Activated CD4-positive, alpha-beta T cell treated with anti-CD3 and anti-CD28 coated beads, Interleukin-2, amount 50 U/mL, for 16 hours (primary cell): Measurements from ENCODE around the gene ZNF521.

Experiments used
- DNase-seq: peaks from one replicate; pipeline ENCODE4 v3.0.0-alpha.2; 2020

ZNF521 gene

GRCh38 chr18:25111377-25112288 is 240.3 kb downstream of the ZNF521 start:
- DNase-seq = no peak

- DNase-seq = no peak
Measured at GRCh38 chr18:25109484-25109883, 242.5 kb downstream of the ZNF521 start.

- no peak for DNase-seq
Measured at GRCh38 chr18:25103468-25104155, 248.4 kb downstream of the ZNF521 start.

- no peak for DNase-seq
Measured at GRCh38 chr18:25102662-25103061, 249.3 kb downstream of the ZNF521 start.

- DNase-seq = no peak
Measured at GRCh38 chr18:25100418-25100817, 251.5 kb downstream of the ZNF521 start.

- DNase-seq = no peak
Measured at GRCh38 chr18:25099895-25100294, 252.1 kb downstream of the ZNF521 start.

GRCh38 chr18:25097569-25098056 is 254.4 kb downstream of the ZNF521 start:
- DNase-seq = no peak

- DNase-seq = no peak
Measured at GRCh38 chr18:25097057-25097456, 254.9 kb downstream of the ZNF521 start.

- no peak for DNase-seq
Measured at GRCh38 chr18:25093141-25093540, 258.8 kb downstream of the ZNF521 start.

DNA sequence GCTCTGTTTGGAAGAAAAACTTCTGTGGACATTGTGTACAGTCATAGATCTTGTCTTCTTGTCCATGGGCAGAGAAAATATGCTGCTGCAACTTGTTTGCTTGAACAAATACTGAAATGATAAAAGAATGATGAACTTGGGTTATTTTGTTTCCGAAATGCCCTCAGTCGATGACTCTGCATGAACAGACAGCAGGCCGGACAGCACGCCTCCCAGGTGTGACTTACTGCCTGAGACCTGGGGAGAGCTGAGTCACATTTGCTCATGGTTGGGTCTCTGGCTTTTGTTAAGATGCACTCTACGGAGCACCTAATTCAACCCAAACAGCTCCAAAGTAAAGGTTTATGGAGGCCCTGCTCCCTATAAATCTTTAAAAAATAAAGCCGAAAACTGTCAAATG is 262.5 kb downstream of the ZNF521 start:
- no peak for DNase-seq

GRCh38 chr18:25086876-25087275 is 265.1 kb downstream of the ZNF521 start:
- DNase-seq = no peak

GRCh38 chr18:25081001-25081400 is 271.0 kb downstream of the ZNF521 start:
- DNase-seq = no peak

- no peak for DNase-seq
Measured at GRCh38 chr18:25080211-25080610, 271.8 kb downstream of the ZNF521 start.

DNA sequence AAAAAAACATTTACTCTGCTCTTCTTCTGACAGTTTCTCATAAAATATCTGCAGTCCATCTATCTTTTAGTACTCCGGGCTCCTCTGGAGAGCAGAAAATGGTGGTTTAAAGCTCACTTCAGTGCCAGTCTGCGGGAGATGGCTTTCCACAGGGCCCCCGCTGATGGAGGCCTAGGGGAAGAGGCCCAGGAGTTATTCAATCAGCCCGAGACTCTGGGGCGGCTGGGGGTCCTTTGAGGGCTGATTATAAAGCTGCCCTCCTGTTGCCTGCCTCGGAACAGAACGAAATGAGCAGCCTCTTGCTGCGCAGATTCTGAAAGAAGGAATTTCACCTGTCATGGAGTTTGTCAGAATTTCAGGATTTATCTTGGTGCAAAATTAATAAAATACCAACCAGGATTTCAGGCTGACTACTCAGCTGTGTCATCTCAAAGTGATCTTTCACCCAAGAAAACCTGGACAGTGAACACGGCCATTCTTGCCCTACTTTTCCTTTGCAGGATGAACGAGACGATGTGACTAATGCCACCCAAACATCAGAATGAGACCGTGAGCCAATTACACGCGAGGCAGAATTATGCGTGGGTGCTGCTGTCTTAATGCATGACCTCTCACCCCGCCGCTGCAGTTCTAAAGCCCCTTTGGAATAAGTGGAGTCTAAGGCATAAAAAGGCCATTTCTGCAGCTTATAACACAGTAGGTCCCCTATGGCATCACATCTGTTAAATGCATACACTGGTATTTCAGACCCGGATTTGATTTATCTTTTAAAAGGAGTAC is 273.8 kb downstream of the ZNF521 start:
- no peak for DNase-seq

DNA sequence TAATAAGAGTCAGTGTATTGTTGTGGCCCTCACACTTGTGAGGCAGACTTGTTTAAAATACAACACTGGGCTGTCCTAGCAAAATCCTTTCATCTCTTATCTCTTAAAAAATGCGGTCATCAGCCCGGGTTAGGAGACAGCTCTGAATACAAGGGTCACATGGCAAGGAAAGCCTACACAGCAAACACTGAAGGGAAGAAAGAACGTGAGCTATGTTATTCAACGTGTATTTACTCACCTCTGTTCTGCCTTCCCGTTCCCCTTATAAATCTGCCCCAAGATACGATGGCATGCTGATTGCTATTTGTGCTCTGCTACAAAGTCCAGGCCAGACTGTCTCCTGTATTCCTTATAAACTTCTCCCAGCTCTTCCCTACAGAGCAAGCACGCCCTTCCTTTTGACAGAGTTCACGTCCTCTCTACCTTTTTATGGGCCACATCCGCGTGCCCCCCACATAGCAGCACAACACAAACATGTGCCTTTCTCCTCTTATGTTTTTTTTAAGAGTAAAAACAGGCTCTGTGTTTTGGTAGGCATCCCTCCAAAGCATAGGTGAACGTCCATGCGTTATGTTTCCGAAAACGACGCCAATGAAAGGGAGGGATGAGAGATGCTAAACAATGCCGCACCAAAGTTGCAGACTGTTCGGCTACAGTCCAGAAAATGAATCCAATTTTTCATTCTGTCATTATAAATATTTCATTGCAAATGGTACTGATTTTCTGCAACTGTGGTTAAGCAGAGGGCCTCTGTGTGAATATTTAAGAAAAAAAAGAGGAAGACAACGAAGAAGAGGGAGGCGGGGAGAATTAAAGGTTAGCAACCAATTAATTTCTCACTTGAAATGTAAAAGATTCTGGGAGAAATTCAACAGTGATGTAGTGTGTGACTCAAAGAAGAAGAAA is 274.7 kb downstream of the ZNF521 start:
- no peak for DNase-seq

- no peak for DNase-seq
Measured at GRCh38 chr18:25075783-25076182, 276.2 kb downstream of the ZNF521 start.

DNA sequence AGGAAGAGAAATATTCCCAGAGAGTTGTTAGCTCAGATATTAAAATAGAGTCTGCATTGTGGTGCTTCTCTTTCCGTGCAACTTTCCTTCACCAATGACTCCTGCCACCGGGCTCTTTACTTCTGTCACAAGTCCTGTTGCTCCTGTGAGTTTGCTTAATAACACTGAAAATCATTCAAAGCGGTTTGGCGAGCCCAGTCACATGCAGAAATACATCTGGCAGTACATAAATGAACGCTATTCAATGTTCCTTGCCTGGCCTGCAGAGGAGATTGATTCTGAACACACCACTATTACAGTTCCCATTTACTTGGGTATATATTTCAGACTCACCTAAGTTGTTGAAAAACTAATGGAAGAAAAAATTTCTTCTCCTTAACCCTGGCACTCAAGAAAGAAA is 276.6 kb downstream of the ZNF521 start:
- no peak for DNase-seq

- no peak for DNase-seq
Measured at GRCh38 chr18:25074925-25075324, 277.0 kb downstream of the ZNF521 start.

- no peak for DNase-seq
Measured at GRCh38 chr18:25072205-25072604, 279.8 kb downstream of the ZNF521 start.

- no peak for DNase-seq
Measured at GRCh38 chr18:25067275-25068025, 284.5 kb downstream of the ZNF521 start.

- DNase-seq = no peak
Measured at GRCh38 chr18:25066516-25066915, 285.4 kb downstream of the ZNF521 start.
